Measurements from ENCODE around the gene KIF2C.
"Not testable (repeated sequence)": the region's sequence is repeated elsewhere in the genome, so short reads cannot be mapped to it uniquely, and the experiment has no call there.

The KIF2C gene

DNA sequence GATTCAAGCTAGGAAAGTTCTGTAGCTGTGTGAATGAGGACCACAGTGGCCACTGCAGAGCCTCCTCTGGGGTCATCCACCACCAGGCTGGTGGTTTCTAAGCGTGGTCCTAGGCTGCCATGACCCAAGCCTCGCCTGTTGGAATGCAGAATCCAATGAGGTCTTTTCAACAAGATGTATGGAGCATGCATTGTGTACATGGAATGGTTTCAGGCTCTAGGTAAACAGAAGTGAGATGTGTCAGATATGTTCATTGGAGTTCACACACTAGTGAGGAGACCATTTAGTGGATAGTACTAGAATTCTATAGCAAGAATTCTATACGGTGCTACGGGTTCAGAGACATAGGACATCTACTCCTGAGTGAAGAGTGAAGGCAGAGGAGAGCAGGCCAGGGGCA is 19.4 kb upstream of the KIF2C start:
- no peak for DNase-seq

DNA sequence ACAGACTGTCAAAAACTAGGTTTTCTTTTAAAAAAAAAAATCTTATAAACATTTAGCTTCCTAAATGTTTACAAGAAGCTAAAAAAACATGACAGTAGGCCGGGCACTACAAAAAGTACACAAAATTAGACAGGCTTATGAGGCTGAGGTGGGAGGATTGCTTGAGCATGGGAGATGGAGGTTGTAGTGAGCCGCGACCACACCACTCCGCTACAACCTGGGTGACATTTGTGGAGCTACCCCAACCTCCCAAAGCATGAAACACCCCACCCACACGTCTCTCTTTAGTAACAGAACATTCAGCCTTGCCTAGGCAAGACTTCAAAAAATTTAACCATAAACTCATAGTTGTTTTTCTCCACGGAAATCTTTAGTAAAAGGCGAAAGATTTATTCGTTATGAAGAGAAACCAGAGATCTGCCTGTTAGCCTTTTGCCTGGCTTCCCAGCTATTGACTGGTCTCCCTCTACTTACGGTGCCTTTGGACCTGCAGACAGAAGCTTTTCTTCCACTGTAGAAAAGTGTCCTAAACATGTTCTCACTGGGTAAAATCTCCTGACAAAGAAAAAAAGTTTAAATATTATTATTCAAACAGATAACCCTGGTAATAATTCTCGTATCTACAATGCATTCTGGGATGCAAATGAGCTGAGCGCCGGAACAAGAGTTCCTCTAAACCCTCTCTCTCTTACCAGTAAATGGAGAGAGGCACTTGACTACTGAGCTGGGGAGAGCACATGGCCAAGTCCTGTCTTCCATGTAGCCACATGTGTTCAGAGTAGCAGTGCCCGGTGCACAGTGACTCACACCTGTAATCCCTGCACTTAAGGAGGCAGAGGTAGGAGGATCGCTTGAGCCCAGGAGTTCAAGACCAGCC is 17.9 kb upstream of the KIF2C start:
- DNase-seq, result peak; percentile 99

DNA sequence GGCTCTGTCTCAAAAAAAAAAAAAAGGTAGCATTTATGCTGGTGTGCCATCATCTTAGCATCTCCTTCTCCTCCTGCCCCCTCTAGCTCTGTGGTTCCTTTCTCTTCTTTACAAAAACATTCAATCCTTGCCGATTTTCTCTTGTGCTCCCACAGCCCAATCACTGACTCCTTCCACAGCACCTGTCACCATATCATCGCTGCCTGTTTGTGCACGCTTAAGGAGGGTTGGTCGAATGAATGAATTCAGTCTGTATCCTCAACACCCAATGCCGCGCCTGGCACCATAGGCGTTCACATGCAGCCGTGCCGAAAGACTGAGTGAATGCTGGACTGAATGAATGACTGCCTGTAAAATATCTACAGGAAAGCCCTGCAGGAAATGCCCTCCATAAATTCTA is 16.6 kb upstream of the KIF2C start:
- DNase-seq, result no peak

DNA sequence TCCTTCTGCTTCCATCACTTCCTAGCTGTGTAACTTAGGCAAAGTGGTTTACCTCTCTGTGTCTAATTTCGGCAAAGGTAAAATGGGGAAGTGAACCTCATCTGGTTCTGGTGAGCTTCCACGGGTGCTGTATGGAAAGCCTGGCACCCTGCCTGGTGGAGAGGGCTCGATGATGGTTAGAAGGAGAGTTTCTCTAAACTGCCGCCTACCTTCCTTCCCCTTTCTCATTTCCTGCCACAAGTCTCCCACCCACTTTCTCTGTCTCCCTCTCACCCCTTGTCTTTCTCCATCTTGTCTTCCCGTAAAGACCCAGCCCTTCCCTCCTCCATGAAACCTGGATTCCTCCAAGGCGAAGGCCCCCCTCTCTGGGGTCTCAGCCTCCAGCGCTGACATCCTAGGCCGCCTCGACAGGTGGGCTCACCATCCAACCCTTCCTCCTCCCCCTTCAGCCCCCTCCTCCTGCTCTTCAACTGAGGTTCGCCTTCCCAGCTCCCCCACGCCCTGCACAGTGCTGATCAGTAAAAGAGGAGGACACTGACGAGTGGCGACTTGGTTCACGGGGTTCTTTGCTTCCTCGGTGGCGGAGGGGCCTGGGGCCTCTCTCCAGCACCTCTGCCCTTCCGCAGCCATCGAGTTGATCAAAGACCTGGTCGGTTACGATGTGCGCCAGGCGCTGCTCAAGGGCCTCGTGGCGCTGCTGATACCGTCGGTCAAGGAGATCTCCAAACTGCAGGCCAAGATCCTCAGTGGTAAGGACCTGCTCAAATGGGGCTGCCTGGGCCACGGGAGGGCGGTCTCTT is 15.9 kb upstream of the KIF2C start:
- DNase-seq, result no peak

DNA sequence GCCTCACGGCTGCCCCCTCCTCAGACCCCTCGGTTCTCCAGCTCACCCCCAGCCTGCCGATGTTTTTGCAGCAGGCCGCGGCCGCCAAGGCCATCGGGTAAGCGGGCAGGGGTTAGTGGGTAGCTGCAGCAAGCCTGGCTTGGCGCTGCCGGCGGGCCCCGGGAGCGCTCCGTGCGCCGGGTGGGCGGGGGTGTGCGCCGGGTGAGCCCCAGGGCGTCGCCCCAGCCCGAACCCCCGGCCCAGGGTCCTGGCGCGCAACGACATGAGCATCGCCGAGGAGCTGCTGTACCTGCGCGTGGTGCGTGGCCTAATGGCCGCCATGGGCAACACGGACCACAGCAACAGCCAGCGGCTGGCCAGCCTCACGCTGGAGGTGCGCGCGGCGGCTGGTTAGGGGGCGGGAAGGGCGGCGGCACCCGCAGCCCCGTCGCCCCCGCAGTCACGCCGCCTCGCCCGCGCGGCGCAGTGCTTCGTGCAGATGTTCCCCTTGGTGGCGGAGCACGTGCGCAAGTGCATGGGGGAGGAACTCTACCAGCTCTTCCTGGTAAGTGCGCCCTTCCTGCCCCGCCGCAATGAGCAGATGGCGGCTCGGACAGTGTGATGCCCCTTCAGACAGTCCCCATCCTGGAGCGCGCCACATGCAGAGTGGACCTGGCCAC is 15.2 kb upstream of the KIF2C start:
- no peak for DNase-seq

DNA sequence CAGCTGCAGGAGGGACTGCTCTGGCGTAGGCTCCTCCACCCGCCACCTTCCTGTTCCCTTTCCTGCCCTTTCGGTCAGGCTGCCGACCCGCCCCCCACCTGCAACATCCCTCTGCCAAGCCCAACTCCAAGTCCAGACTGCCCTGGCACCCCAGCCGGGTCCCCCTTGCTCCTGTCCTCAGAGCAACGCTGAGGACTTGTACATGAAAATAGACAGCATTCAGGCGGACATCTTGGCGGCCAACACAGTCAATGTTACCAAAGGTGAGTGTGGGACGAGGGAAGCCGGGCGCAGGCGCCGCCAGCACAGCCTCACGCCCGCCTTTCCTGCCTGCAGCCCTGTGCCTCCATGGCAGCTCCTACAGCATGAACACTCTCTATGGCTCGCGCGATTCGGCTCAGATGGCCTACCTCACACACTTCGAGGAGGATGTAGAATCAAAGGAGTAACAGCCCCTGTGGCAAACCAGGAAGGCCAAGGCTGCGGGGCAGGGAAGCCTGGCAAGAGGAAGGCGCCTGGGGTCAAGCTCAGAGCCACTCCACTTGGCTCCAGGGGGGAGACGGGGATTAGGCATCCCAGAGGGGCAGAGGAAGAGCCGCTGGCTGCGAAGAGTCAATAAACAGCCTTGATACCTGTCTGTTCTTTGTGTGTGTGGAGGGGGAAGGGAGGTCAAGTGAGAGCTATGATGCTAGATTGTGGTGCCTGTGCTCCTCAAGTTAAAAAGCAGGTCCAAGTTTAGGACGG is 14.5 kb upstream of the KIF2C start:
- no peak for DNase-seq

DNA sequence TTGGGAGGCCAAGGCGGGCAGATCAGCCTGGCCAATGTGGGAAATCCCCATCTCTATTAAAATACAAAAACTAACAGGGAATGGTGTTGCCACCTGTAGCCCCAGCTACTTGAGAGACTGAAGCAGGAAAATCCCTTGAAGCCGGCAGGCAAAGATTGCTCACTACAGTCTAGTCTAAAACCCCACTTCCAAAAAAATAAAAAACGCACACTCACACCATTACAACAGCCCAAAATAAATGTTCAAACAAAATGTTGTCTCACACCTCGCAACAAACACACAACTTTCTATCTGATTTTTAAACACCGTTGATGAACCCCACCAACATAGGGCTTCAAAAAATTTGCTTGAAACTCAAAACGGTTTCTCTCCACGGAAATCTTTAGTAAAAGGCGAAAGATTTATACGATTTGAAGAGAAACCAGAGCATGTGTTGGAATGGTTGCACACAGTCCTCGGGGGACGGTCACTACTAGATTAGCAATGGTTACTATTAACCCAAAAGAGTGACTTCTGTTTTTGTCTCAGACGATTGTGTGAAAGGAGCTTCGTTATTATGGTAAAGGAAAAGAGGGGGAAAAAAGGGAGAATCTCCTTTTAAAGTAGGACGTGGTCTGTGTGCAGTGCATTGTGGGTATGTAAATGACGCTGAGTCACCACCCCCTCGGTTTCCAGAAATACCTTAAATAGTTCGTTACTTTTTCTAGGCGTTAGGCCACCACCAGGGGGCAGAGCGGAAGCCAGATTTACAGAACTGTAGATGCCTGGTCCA is 8.7 kb upstream of the KIF2C start, which contains the start of gene RNU5D-1:
Gene RNU5D-1 (minus strand): TSS at position 430 of the 772 bp plus-strand sequence.
- peak; percentile 99 for DNase-seq

DNA sequence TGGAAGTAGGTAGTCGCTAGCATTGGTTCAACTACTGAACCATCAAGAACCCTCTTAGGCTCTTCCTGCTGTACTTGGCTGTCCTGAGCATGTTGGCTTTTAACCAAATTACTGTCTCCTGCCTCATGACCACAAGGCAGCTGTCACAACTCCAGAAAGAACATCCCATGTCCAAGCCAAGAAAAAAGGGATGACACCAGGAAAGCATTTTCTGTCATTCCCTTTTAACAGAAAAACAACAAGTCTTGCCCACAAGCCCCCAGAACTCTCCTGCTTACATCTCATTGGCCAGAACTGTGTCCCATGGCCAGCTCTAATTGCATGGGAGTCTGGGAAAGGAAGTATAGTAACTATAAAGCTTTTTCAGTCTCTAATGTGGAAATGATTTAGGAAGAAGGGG is 6.3 kb upstream of the KIF2C start:
- no peak for DNase-seq

DNA sequence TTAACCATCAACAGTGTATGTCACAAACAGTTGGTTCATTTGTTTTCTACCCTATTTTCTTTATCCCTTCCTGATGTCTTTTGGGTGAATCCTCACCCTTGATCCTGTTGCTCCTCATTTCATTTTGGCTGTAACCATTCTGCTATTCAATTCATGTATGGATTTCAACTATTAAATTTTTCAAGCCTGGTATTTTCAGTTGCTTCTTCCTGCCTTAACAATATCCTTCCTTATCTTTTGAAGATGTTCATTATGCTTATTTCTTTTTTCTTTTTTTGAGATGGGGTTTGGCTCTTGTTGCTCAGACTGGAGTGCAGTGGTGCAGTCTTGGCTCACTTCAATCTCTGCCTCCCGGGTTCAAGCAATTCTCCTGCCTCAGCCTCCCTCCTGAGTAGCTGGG is 5.9 kb upstream of the KIF2C start:
- no peak for DNase-seq

DNA sequence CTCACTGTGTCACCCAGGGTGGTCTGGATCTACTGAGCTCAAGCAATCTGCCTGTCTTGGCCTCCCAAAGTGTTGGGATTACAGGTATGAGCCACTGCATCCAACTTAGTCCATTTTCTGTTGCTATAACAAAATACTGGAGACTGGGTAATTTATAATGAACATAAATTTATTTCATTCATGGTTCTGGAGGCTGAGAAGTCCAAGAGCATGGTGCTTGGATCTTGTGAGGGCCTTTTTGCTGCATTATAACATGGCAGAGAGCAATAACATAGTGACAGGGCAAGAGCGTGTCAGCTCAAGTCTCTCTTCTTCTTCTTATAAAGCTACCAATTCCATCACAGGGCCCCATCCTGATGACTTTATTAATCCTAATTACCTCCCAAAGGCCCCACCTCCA is 3.6 kb upstream of the KIF2C start:
- DNase-seq, result no peak

DNA sequence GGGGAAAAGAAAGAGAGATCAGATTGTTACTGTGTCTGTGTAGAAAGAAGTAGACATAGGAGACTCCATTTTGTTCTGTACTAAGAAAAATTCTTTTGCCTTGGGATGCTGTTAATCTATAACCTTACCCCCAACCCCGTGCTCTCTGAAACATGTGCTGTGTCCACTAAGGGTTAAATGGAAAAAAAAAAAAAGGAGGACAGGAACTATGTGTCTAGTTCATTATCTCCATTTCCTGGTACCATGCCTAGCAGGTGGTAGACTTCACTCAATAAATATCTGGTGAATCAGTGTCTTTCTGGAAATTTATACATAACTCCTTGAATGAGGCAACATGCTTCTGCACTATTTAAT is 707 bp upstream of the KIF2C start:
- DNase-seq, result not testable (repeated sequence)

DNA sequence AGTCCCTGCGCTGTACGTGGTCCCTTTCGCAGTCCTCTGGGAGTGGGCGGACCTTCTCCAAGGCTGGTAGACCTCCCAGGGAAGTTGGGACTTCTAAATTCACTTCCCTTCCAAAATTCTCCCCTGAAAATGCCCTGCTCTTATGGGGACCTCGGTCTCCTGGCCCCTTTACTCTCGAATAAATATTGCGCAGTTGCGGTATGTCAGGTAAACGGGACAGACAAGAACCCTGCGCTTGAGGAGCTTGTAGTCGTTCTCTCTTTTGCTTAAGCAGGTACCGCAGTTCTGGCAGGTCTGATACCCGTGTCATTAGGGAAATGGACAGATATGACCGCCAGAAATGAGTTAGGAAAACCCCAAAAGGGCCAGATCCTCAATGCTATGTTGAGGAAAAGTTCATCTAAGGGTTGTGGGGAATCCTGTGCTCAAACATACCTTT is 561 bp downstream of the KIF2C start:
- DNase-seq, result no peak

DNA sequence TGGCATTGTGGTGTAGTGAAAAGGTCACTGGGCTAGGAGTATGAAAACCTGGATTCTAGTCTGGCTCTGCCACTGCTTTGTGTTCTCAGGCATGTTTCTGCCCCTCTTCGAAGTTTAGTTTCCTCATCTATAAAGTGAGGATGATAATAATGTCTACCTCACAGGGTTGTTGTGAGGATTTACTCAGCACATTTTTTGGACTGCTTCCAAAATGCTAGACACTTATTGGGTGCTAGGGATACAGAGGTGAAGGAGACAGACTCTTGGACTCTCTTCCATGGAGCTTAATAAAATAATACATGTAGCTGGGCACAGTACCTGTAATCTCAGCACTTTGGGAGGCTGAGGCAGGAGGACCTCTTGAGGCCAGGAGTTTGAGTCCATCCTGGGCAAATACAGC is 3.6 kb downstream of the KIF2C start:
- no peak for DNase-seq

DNA sequence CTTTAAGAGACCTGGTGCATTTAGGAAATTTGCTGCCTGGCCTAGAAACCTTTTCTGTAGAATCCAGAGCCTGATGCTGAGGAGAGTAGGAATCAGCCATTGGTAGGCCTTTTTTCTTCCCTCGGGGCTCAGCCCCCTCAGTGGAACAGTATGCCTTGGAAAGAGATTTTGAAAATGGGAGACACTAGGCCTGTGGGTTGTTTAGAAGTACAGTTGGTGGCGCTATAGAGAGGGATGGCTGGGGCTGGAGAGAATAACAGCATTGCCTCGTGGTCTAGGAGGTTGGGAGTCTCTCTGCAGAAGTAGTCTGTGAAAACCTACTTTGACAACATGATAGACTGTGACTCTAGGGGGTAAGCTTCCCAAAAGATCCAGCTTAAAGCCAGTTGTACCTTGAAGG is 8.2 kb downstream of the KIF2C start:
- no peak for DNase-seq

DNA sequence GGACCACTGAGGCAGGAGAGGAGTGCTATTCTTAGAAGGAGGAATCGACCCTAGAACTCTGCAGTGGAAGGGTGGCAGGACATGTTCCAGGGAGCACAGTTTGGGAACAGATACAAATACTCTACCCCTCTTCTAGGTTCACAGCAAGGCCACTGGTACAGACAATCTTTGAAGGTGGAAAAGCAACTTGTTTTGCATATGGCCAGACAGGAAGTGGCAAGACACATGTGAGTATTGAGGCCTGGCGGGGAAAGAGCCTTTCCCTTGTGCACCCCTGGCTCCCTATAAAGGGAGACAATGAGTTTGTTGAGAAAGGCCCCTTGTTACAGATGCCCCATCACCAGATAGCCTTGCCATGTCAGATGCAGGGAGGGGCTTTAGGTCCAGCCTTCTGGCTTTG is 17.8 kb downstream of the KIF2C start:
- no peak for DNase-seq

DNA sequence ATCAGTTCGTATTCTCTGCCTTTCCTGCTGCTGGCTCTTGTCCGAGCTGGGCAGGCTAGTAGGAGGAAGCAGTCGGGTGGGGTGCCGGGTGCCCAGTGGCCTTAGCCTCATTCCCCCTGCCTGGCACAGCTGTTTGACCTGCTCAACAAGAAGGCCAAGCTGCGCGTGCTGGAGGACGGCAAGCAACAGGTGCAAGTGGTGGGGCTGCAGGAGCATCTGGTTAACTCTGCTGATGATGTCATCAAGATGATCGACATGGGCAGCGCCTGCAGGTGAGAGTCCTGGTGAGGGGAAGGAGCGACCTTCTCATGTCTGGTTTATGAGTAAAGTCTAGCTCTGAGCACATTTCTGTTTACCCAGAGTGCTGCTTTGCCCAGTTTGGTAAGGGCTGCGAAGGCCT is 19.4 kb downstream of the KIF2C start:
- no peak for DNase-seq

DNA sequence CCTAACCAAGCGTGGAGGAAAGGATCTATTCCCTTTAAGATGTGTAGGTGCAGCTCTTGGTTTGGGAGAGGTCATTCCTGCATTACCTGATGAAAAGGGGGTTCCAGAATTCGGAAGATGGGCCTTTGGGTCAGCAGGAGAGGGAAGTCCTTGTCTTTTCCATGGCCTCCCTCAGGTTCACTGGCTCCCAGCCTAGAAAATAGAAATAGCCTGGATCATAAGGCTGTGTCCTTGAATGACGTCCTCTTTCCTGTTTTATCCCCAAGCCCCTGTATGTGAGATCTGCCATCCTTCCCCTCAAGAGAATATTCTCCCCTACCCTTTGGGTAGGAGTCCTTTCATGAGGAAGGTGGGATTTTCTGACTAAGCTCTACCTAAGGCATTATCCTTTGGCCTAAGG is 21.2 kb downstream of the KIF2C start:
- DNase-seq, result no peak

DNA sequence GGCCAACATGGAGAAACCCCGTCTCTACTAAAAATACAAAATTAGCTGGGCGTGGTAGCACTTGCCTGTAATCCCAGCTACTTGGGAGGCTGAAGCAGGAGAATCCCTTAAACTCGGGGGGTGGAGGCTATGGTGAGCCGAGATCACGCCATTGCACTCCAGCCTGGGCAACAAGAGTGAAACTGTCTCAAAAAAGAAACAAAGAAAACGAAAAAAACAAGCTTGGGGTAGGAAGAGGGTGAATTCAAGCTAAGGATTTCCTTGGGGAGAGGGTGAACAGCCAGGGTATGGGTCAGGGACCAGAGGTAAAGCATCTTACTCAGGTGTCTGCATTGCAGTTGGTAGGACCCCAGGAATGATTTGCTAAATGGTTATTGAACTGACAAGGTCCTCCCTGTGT is 26.8 kb downstream of the KIF2C start:
- DNase-seq, result not testable (repeated sequence)

DNA sequence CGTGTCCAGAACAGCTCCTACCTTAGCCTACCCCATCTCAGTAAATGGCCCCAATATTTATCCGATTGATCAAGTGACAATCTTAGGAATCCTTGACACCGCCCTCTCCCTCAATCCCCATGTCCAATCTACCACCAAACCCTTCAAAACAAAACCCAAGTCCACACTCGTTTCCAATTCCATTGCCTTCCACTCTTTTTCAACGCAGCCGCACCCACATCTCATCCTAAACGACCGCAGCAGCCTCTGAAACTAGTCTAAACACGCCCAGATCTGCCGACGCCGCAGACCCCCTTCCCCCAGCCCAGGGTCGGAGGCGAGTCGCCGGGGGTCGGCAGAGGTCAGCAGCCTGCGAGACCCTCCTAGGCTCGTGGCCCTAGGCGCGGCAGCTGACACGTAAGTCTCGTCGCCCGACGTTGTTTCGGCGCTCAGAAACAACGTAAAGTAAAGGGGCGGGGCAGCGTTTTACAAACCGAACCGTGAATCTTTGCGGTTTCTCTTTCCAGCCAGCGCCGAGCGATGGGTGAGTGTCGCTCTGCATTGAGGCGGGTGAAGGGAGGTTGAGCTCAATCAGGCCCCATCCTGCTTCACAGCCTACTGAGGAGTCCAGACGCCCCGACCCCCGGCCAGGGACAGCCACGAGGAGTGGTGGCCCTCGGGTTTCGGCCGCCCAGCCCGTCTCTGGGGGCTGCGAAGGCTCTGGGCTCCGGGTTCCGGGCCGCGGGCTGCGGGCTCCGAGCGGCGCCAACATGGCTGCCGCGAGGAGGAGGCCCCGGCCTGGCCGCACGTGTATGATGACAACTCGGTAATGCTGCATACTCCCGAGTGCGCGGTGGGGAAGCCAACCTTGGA is 35.7 kb downstream of the KIF2C start, which contains the start of gene RPS8:
Gene RPS8 (plus strand): TSS at position 463 of the 852 bp plus-strand sequence. CDS start 57 bp downstream, at position 520.
- peak; percentile 94 for DNase-seq

DNA sequence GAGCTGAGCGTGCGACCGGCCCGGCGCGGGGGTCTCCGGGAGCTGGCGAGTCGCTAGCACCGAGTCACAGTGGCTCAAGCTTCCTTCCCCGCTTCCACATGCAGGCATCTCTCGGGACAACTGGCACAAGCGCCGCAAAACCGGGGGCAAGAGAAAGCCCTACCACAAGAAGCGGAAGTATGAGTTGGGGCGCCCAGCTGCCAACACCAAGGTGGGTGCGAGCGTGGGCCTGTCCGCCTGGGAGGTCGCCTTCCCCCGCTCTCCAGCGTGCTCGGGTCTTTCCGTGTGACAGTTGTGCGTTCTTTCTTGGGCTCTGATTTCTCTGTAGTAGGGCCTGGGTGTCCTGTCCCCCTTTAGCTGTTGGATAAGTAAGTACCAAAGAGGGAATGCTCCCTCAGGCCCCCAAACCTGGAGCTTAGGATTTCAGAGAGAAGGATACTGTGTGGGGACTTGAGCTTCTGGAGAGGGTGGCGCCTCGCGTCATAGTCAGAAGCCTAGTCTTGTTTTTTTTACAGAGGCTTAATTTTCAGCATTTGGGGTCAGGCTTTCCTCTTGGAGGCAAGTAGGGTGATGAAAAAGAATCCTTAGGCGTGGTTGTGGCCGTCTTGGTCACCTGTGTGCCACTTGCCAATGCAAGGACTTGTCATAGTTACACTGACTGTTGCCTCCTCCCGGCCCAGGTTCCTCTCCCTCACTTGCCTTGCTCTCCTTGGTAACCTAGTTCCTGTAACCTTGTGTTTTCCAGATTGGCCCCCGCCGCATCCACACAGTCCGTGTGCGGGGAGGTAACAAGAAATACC is 36.5 kb downstream of the KIF2C start:
- DNase-seq, result no peak

All from DMS79 (cell line).